ENCODE measurements around the gene F12. TPM values are rescaled to one million over a fixed set of nuclear protein-coding genes. Genes with fewer than 3 reads are reported as not detected.

Gene F12
- total and polyA plus RNA-seq, 2 experiments from 2014 or later = 0.43 to 1.8 TPM

GRCh38 chr5:177442066-177442826, 32.9 kb upstream of the F12 start:
- DNase-seq = no peak
- H3K4me3 ChIP-seq = no peak overlapping the region
- H3K9ac ChIP-seq = no peak overlapping the region
- H3K27me3 ChIP-seq (replicated peaks; ENCODE audit: insufficient read depth) = no peaks in the 10 kb centered on the region
- H3K4me2 ChIP-seq (ENCODE audit: unreplicated experiment) = no peak overlapping the region
- no peak for TF ChIP-seq EZH2 (IDR thresholded peaks at IDR 0.05; ENCODE audit: insufficient read depth, poor library complexity, severe bottlenecking)
- TF ChIP-seq EZH2phosphoT487 (IDR thresholded peaks at IDR 0.05; ENCODE audit: insufficient read depth, low read depth) = no peak
- no peak overlapping the region for H2AFZ ChIP-seq
- H4K20me1 ChIP-seq (ENCODE audit: insufficient read depth) = no peaks in the 10 kb centered on the region
- WGBS, 2 experiments (ENCODE audit: low coverage in 1 of 2, low lambda C conversion rate in 2 of 2, missing lambda C conversion rate in 2 of 2) = 85 to 87% methylated on average over 19 to 20 of the region's 20 CpGs
- no peak overlapping the region for H3K27ac ChIP-seq
- H3K79me2 ChIP-seq (ENCODE audit: insufficient read depth) = no peaks in the 10 kb centered on the region
- H3K9me2 ChIP-seq (ENCODE audit: insufficient read depth) = no peaks in the 10 kb centered on the region
- H3F3A ChIP-seq (ENCODE audit: insufficient read depth) = peaks cover 11% of the 10 kb centered on the region; the same call in 1 of the 2 replicates
- peaks cover 9% of the 10 kb centered on the region; the same call in 1 of the 2 replicates for H3K4me1 ChIP-seq (ENCODE audit: insufficient read depth)
- no peaks in the 10 kb centered on the region for H3K36me3 ChIP-seq (ENCODE audit: low read depth)
- in situ Hi-C loops (cut with MboI) = no loop called here
- H3K9me3 ChIP-seq (ENCODE audit: low read depth) = no peaks in the 10 kb centered on the region

- no peaks in the 10 kb centered on the region for H4K20me1 ChIP-seq (ENCODE audit: insufficient read depth)
- no peak overlapping the region for H3K4me3 ChIP-seq
- 87 to 89% methylated on average over 19 to 23 of the region's 26 CpGs for WGBS, 2 experiments (ENCODE audit: low coverage in 1 of 2, low lambda C conversion rate in 2 of 2, missing lambda C conversion rate in 2 of 2)
- H3K9me2 ChIP-seq (ENCODE audit: insufficient read depth) = no peaks in the 10 kb centered on the region
- no peak for DNase-seq
- H3K9ac ChIP-seq = no peak overlapping the region
- H3K4me2 ChIP-seq (ENCODE audit: unreplicated experiment) = no peak overlapping the region
- in situ Hi-C loops (cut with MboI) = no loop called here
- H3K27me3 ChIP-seq (replicated peaks; ENCODE audit: insufficient read depth) = no peaks in the 10 kb centered on the region
- no peaks in the 10 kb centered on the region for H3K9me3 ChIP-seq (ENCODE audit: low read depth)
- H3K27ac ChIP-seq = no peak overlapping the region
- H2AFZ ChIP-seq = no peak overlapping the region
- peaks cover 8% of the 10 kb centered on the region; the same call in 1 of the 2 replicates for H3K4me1 ChIP-seq (ENCODE audit: insufficient read depth)
- no peaks in the 10 kb centered on the region; the same call in 1 of the 2 replicates for H3K36me3 ChIP-seq (ENCODE audit: low read depth)
- peaks cover 11% of the 10 kb centered on the region; the same call in 1 of the 2 replicates for H3F3A ChIP-seq (ENCODE audit: insufficient read depth)
- TF ChIP-seq EZH2phosphoT487 (IDR thresholded peaks at IDR 0.05; ENCODE audit: insufficient read depth, low read depth) (no peak), EZH2 (IDR thresholded peaks at IDR 0.05; ENCODE audit: insufficient read depth, poor library complexity, severe bottlenecking) (no peak)
- no peaks in the 10 kb centered on the region for H3K79me2 ChIP-seq (ENCODE audit: insufficient read depth)
These were observed 31.8 kb upstream of the F12 start for GRCh38 chr5:177440990-177441780.

GRCh38 chr5:177440211-177440989, 31.0 kb upstream of the F12 start:
- H3K79me2 ChIP-seq (ENCODE audit: insufficient read depth) = no peaks in the 10 kb centered on the region
- no peak for DNase-seq
- no peak overlapping the region for H2AFZ ChIP-seq
- H3K9ac ChIP-seq = no peak overlapping the region
- peaks cover under 1% of the 10 kb centered on the region; the same call in 1 of the 2 replicates for H3K4me1 ChIP-seq (ENCODE audit: insufficient read depth)
- no peak for TF ChIP-seq EZH2 (IDR thresholded peaks at IDR 0.05; ENCODE audit: insufficient read depth, poor library complexity, severe bottlenecking)
- no peak for TF ChIP-seq EZH2phosphoT487 (IDR thresholded peaks at IDR 0.05; ENCODE audit: insufficient read depth, low read depth)
- 88% methylated on average over 23 to 24 of the region's 24 CpGs for WGBS, 2 experiments (ENCODE audit: low coverage in 1 of 2, low lambda C conversion rate in 2 of 2, missing lambda C conversion rate in 2 of 2)
- H3K9me2 ChIP-seq (ENCODE audit: insufficient read depth) = no peaks in the 10 kb centered on the region
- H3K4me3 ChIP-seq = no peak overlapping the region
- H3K4me2 ChIP-seq (ENCODE audit: unreplicated experiment) = no peak overlapping the region
- no peak overlapping the region for H3K27ac ChIP-seq
- H3K36me3 ChIP-seq (ENCODE audit: low read depth) = no peaks in the 10 kb centered on the region; the same call in 1 of the 2 replicates
- no peaks in the 10 kb centered on the region for H4K20me1 ChIP-seq (ENCODE audit: insufficient read depth)
- peaks cover 5% of the 10 kb centered on the region; the same call in 1 of the 2 replicates for H3F3A ChIP-seq (ENCODE audit: insufficient read depth)
- no peaks in the 10 kb centered on the region for H3K27me3 ChIP-seq (replicated peaks; ENCODE audit: insufficient read depth)
- in situ Hi-C loops (cut with MboI) = no loop called here
- no peaks in the 10 kb centered on the region for H3K9me3 ChIP-seq (ENCODE audit: low read depth)

GRCh38 chr5:177439518-177440053, 30.2 kb upstream of the F12 start:
- TF ChIP-seq EZH2 (IDR thresholded peaks at IDR 0.05; ENCODE audit: insufficient read depth, poor library complexity, severe bottlenecking) (no peak), EZH2phosphoT487 (IDR thresholded peaks at IDR 0.05; ENCODE audit: insufficient read depth, low read depth) (no peak)
- no peak overlapping the region for H3K4me3 ChIP-seq
- in situ Hi-C loops (cut with MboI) = no loop called here
- no peaks in the 10 kb centered on the region for H3K9me2 ChIP-seq (ENCODE audit: insufficient read depth)
- 97 to 100% methylated on average over 4 of the region's 4 CpGs for WGBS, 2 experiments (ENCODE audit: low coverage in 1 of 2, low lambda C conversion rate in 2 of 2, missing lambda C conversion rate in 2 of 2)
- DNase-seq = no peak
- no peaks in the 10 kb centered on the region for H3K79me2 ChIP-seq (ENCODE audit: insufficient read depth)
- no peaks in the 10 kb centered on the region; the same call in 1 of the 2 replicates for H3K36me3 ChIP-seq (ENCODE audit: low read depth)
- H3K27ac ChIP-seq = no peak overlapping the region
- H3K27me3 ChIP-seq (replicated peaks; ENCODE audit: insufficient read depth) = no peaks in the 10 kb centered on the region
- no peaks in the 10 kb centered on the region for H4K20me1 ChIP-seq (ENCODE audit: insufficient read depth)
- H3F3A ChIP-seq (ENCODE audit: insufficient read depth) = no peaks in the 10 kb centered on the region; the same call in 1 of the 2 replicates
- no peaks in the 10 kb centered on the region for H3K9me3 ChIP-seq (ENCODE audit: low read depth)
- no peak overlapping the region for H2AFZ ChIP-seq
- H3K9ac ChIP-seq = no peak overlapping the region
- no peaks in the 10 kb centered on the region for H3K4me1 ChIP-seq (ENCODE audit: insufficient read depth)
- H3K4me2 ChIP-seq (ENCODE audit: unreplicated experiment) = no peak overlapping the region

All from GM23248 (cell line).